ENCODE data around the gene ABCD2.

DNA sequence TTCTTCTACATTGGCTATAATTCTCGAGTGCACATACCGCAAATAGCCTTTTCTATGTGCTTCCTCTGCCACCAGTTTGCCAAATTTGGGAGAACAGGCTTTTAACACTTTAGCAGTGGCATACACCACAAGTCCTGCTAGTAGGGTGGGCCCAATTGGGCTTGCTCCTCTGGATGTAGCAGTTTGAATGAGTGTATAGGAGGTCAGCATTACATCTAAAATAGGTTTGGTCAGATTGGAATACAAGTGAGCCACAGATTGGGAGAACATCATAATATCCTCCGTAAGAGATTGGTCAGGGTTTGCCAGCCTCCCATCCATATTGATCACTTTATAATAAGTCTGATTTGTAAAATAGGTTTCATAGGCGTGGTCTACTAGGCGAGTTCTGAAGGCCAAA is 902 bp downstream of the ABCD2 start:
- TF ChIP-seq POLR2A (IDR thresholded peaks at IDR 0.05; ENCODE audit: low read depth, low read length) (no peak), POLR2AphosphoS5 (IDR thresholded peaks at IDR 0.05; ENCODE audit: low read depth, low read length) (no peak), POU2F2 (IDR thresholded peaks at IDR 0.05; ENCODE audit: low read depth, low read length) (0 out of 2 replicates have a peak, but pooled peaks have one; percentile 6), TAF1 (IDR thresholded peaks at IDR 0.05; ENCODE audit: low read depth, low read length) (no peak)

All from GM12891 (cell line).